Motor neuron (in vitro differentiated cells): ENCODE measurements around the gene SPATS2L. TPM values are rescaled to one million over a fixed set of nuclear protein-coding genes. Genes with fewer than 3 reads are reported as not detected.
A peak's percentile ranks its signal among the peaks of the same experiment; 100 is the strongest.

Source experiments
- ATAC-seq, 8 experiments: fragments of 200-7000 bp; cut with Tn5 transposase; replicated peaks in 6 of 8; 2 replicates each; pipeline ENCODE4 v1.8.0; 2021; ENCODE audit warnings: mild to moderate bottlenecking in 8 of 8, moderate library complexity in 8 of 8
- H3K27ac ChIP-seq, 2 donors: fragments of 250-450 bp; sonication (Bioruptor Pico); 2 replicates each; pipeline ENCODE4 v1.9.0; 2021; ENCODE audit warnings: antibody characterized with exemption in 2 of 2, mild to moderate bottlenecking in 2 of 2, moderate library complexity in 1 of 2
- H3K4me1 ChIP-seq, 2 donors: fragments of 250-450 bp; sonication (Bioruptor Pico); replicated peaks in 1 of 2; 2 replicates each; pipeline ENCODE4 v1.6.1; 2021; ENCODE audit warnings: antibody characterized with exemption in 2 of 2, mild to moderate bottlenecking in 2 of 2, moderate library complexity in 1 of 2
- H3K4me3 ChIP-seq, 5 donors: fragments of 250-450 bp; sonication (Bioruptor Pico); 2 replicates each; pipeline ENCODE4 v1.9.0; 2021; ENCODE audit warnings: antibody characterized with exemption in 5 of 5, mild to moderate bottlenecking in 5 of 5, moderate library complexity in 4 of 5
- WGBS, 10 experiments: fragments of 450-650 bp; shearing (Covaris generic); methylation state at CpG; one replicate each; pipeline ENCODE4 v1.0.0; 2022; 5-methylcytosine and 5-hydroxymethylcytosine counted together
- in situ Hi-C, 9 experiments: fragments of 400-800 bp; cut with MboI; loops; one replicate each; pipeline ENCODE4 v1.15.0; 2021; ENCODE audit warnings: low sequenced_read_pairs in 9 of 9, low pct_unique_long_range_greater_than_20kb in 2 of 9; ENCODE audit not compliant: unreplicated experiment in 9 of 9
- total RNA-seq, 8 experiments: library from RNA; unstranded; fragments of 300-600 nt; gene quantifications; 2 replicates each; pipeline versions ENCODE4 v1.2.3 to v1.2.4, GENCODE V29; 2022

The SPATS2L gene
- total RNA-seq, 8 experiments from 2014 or later, result 8.4 to 143 (median 21.9) TPM

- Histone ChIP-seq H3K27ac (no peak overlapping the region), H3K4me3 (no peak overlapping the region), H3K4me1 (peaks cover 0 to 4% of the 10 kb centered on the region in 2 donors)
- in situ Hi-C loops, result no loop called here
- ATAC-seq, result no peak
- WGBS, 10 experiments, result 71 to 100% (median 92%) methylated on average over 1 to 7 of the region's 9 CpGs
These were observed 42.5 kb downstream of the SPATS2L start for GRCh38 chr2:200348897-200349563.

GRCh38 chr2:200349868-200350267, 43.4 kb downstream of the SPATS2L start:
- in situ Hi-C loops, result no loop called here
- no peak overlapping the region for H3K27ac ChIP-seq

GRCh38 chr2:200350850-200351285, 44.4 kb downstream of the SPATS2L start:
- WGBS, 10 experiments, result 50 to 100% (median 100%) methylated on average over 1 of the region's 1 CpG; no CpG with 5 or more reads in 6 of the 10 experiments
- in situ Hi-C loops, result no loop called here
- ATAC-seq, result no peak
- no peak overlapping the region for H3K4me3 ChIP-seq
- H3K27ac ChIP-seq, result no peak overlapping the region
- peaks cover 0 to 10% of the 10 kb centered on the region in 2 donors for H3K4me1 ChIP-seq

More at GRCh38 chr2:200349868-200350267, 43.4 kb downstream of the SPATS2L start:
- ATAC-seq, result no peak
- 80 to 100% (median 100%) methylated on average over 1 to 3 of the region's 3 CpGs; no CpG with 5 or more reads in 5 of the 10 experiments for WGBS, 10 experiments
- no peak overlapping the region for H3K4me3 ChIP-seq
- H3K4me1 ChIP-seq, result peaks cover 0 to 6% of the 10 kb centered on the region in 2 donors

GRCh38 chr2:200351815-200352214, 45.3 kb downstream of the SPATS2L start:
- ATAC-seq, result no peak
- 60 to 100% (median 71%) methylated on average over 1 to 2 of the region's 2 CpGs for WGBS, 10 experiments
- Histone ChIP-seq H3K4me3 (no peak overlapping the region), H3K27ac (no peak overlapping the region), H3K4me1 (peaks cover 3 to 10% of the 10 kb centered on the region in 2 donors)
- in situ Hi-C loops, result no loop called here

- 50 to 100% (median 86%) methylated on average over 1 of the region's 1 CpG; no CpG with 5 or more reads in 5 of the 10 experiments for WGBS, 10 experiments
- in situ Hi-C loops, result no loop called here
- no peak overlapping the region for H3K4me3 ChIP-seq
- ATAC-seq, result peak in 1 of 8 experiments; percentile 41
- H3K4me1 ChIP-seq, result peaks cover 3 to 10% of the 10 kb centered on the region in 2 donors
- H3K27ac ChIP-seq, result no peak overlapping the region
These were observed 46.1 kb downstream of the SPATS2L start for GRCh38 chr2:200352636-200353035.

GRCh38 chr2:200353120-200353519, 46.6 kb downstream of the SPATS2L start:
- in situ Hi-C loops, result no loop called here
- no peak for ATAC-seq
- H3K27ac ChIP-seq, result no peak overlapping the region
- peaks cover 3 to 10% of the 10 kb centered on the region in 2 donors for H3K4me1 ChIP-seq
- 7 to 100% (median 100%) methylated on average over 1 to 3 of the region's 3 CpGs; no CpG with 5 or more reads in 2 of the 10 experiments for WGBS, 10 experiments
- no peak overlapping the region for H3K4me3 ChIP-seq

- H3K4me3 ChIP-seq, result no peak overlapping the region
- H3K4me1 ChIP-seq, result peaks cover 3 to 10% of the 10 kb centered on the region in 2 donors
- H3K27ac ChIP-seq, result no peak overlapping the region
- WGBS, 10 experiments, result 20 to 100% (median 76%) methylated on average over 1 to 2 of the region's 2 CpGs; no CpG with 5 or more reads in 4 of the 10 experiments
- ATAC-seq, result no peak
- in situ Hi-C loops, result no loop called here
These were observed 47.4 kb downstream of the SPATS2L start for GRCh38 chr2:200353874-200354273.

- Histone ChIP-seq H3K27ac (no peak overlapping the region), H3K4me1 (peaks cover 3 to 10% of the 10 kb centered on the region in 2 donors), H3K4me3 (no peak overlapping the region)
- in situ Hi-C loops, result no loop called here
- ATAC-seq, result peak in 4 of 8 experiments; percentile 20 to 73 (median 32)
- 65 to 100% (median 80%) methylated on average over 1 to 9 of the region's 11 CpGs for WGBS, 10 experiments
These were observed 48.6 kb downstream of the SPATS2L start for GRCh38 chr2:200354833-200355751.

GRCh38 chr2:200356321-200356720, 49.8 kb downstream of the SPATS2L start:
- Histone ChIP-seq H3K4me1 (peaks cover 5 to 12% of the 10 kb centered on the region in 2 donors), H3K4me3 (no peak overlapping the region), H3K27ac (no peak overlapping the region)
- in situ Hi-C loops, result no loop called here
- WGBS, 10 experiments, result 60 to 100% (median 100%) methylated on average over 1 of the region's 1 CpG; no CpG with 5 or more reads in 3 of the 10 experiments
- ATAC-seq, result no peak

- H3K4me1 ChIP-seq, result peaks cover 8 to 12% of the 10 kb centered on the region in 2 donors
- ATAC-seq, result peak in 3 of 8 experiments; percentile 18 to 40 (median 26)
- in situ Hi-C loops, result no loop called here
- no peak overlapping the region for H3K4me3 ChIP-seq
- H3K27ac ChIP-seq, result no peak overlapping the region
- WGBS, 10 experiments, result 55 to 90% (median 60%) methylated on average over 1 of the region's 1 CpG; no CpG with 5 or more reads in 7 of the 10 experiments
These were observed 50.4 kb downstream of the SPATS2L start for GRCh38 chr2:200356857-200357384.

GRCh38 chr2:200357845-200358244, 51.4 kb downstream of the SPATS2L start:
- in situ Hi-C loops, result no loop called here
- H3K27ac ChIP-seq, result no peak overlapping the region
- peaks cover 8 to 12% of the 10 kb centered on the region in 2 donors for H3K4me1 ChIP-seq
- WGBS, 10 experiments, result 40 to 100% (median 64%) methylated on average over 1 to 3 of the region's 3 CpGs; no CpG with 5 or more reads in 3 of the 10 experiments
- H3K4me3 ChIP-seq, result no peak overlapping the region
- ATAC-seq, result no peak

- Histone ChIP-seq H3K4me1 (peaks cover 12 to 15% of the 10 kb centered on the region in 2 donors), H3K4me3 (no peak overlapping the region), H3K27ac (no peak overlapping the region)
- WGBS, 10 experiments, result 83 to 100% (median 100%) methylated on average over 1 to 2 of the region's 2 CpGs; no CpG with 5 or more reads in 3 of the 10 experiments
- in situ Hi-C loops, result no loop called here
- no peak for ATAC-seq
These were observed 53.1 kb downstream of the SPATS2L start for GRCh38 chr2:200359552-200359951.

GRCh38 chr2:200360364-200360763, 53.9 kb downstream of the SPATS2L start:
- no peak overlapping the region for H3K27ac ChIP-seq
- 67 to 100% (median 85%) methylated on average over 1 to 5 of the region's 5 CpGs; no CpG with 5 or more reads in 4 of the 10 experiments for WGBS, 10 experiments

More at GRCh38 chr2:200360364-200360763, 53.9 kb downstream of the SPATS2L start:
- Histone ChIP-seq H3K4me3 (no peak overlapping the region), H3K4me1 (peaks cover 5 to 15% of the 10 kb centered on the region in 2 donors)
- in situ Hi-C loops, result no loop called here
- no peak for ATAC-seq
